ENCODE results near the gene SELENOF. TPM values are rescaled to one million over a fixed set of nuclear protein-coding genes. Genes with fewer than 3 reads are reported as not detected.

The SELENOF gene
- total and polyA plus RNA-seq, 2 of the 13 experiments (the other 11 are each of a cell fraction or from before 2014, with no cell fraction given): 133 to 163 TPM

- no peak for TF ChIP-seq AKNA (CRISPR knock-in tag; IDR thresholded peaks at IDR 0.05; ENCODE audit: borderline replicate concordance)
- no peak for TF ChIP-seq CSRNP1 (CRISPR knock-in tag; IDR thresholded peaks at IDR 0.05)
- no peak for TF ChIP-seq IRF2 (CRISPR knock-in tag; IDR thresholded peaks at IDR 0.05)
- TF ChIP-seq ZNF326 (CRISPR knock-in tag; IDR thresholded peaks at IDR 0.05; ENCODE audit: borderline replicate concordance): no peak
- no peak for TF ChIP-seq GABPA (IDR thresholded peaks at IDR 0.05; ENCODE audit: low read depth, low read length)
- no peak for TF ChIP-seq GABPA (CRISPR knock-in tag; IDR thresholded peaks at IDR 0.05; ENCODE audit: low read depth)
- TF ChIP-seq MYNN (CRISPR knock-in tag; IDR thresholded peaks at IDR 0.05; ENCODE audit: low read depth): no peak
- no peak for TF ChIP-seq MED1 (CRISPR knock-in tag; IDR thresholded peaks at IDR 0.05)
- no peak for TF ChIP-seq ZNF225 (CRISPR knock-in tag; IDR thresholded peaks at IDR 0.05)
- no peak for TF ChIP-seq NFE2L1 (CRISPR knock-in tag; IDR thresholded peaks at IDR 0.05; ENCODE audit: borderline replicate concordance)
- no peak for TF ChIP-seq ZBTB1 (CRISPR knock-in tag; IDR thresholded peaks at IDR 0.05; ENCODE audit: borderline replicate concordance)
- no peak for TF ChIP-seq ZNF264 (CRISPR knock-in tag; IDR thresholded peaks at IDR 0.05)
- TF ChIP-seq, protein P1, sequence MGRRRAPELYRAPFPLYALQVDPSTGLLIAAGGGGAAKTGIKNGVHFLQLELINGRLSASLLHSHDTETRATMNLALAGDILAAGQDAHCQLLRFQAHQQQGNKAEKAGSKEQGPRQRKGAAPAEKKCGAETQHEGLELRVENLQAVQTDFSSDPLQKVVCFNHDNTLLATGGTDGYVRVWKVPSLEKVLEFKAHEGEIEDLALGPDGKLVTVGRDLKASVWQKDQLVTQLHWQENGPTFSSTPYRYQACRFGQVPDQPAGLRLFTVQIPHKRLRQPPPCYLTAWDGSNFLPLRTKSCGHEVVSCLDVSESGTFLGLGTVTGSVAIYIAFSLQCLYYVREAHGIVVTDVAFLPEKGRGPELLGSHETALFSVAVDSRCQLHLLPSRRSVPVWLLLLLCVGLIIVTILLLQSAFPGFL (CRISPR knock-in tag; IDR thresholded peaks at IDR 0.05): no peak
- no peak for TF ChIP-seq ZBTB4 (CRISPR knock-in tag; IDR thresholded peaks at IDR 0.05; ENCODE audit: borderline replicate concordance)
- no peak for TF ChIP-seq CBFB (CRISPR knock-in tag; IDR thresholded peaks at IDR 0.05)
- TF ChIP-seq LBX2 (CRISPR knock-in tag; IDR thresholded peaks at IDR 0.05; ENCODE audit: borderline replicate concordance): no peak
- TF ChIP-seq ATF1 (CRISPR knock-in tag; IDR thresholded peaks at IDR 0.05): no peak
- TF ChIP-seq MXD3 (CRISPR knock-in tag; IDR thresholded peaks at IDR 0.05): no peak
Measured at GRCh38 chr1:86914998-86915736, 1.2 kb upstream of the SELENOF start (continued).
